Measurements from ENCODE around the gene MPST.

- peak; percentile 48 for TF ChIP-seq CTCF (IDR thresholded peaks at IDR 0.05; ENCODE audit: low read depth, low read length, poor library complexity, severe bottlenecking)
- TF ChIP-seq EZH2phosphoT487 (IDR thresholded peaks at IDR 0.05; ENCODE audit: borderline replicate concordance, low read length), result no peak
Observed at GRCh38 chr22:36982136-36982535, 37.4 kb upstream of the MPST start.
